NOMO-1 treated with dmso at 0.1 percent for 144 hours (cell line): ENCODE data around the gene MEGF9.
"Not testable (repeated sequence)": the region's sequence is repeated elsewhere in the genome, so short reads cannot be mapped to it uniquely, and the experiment has no call there.

Experiments used
- DNase-seq: peaks from one replicate; lab custom pipeline; 2025; ENCODE audit not compliant: unreplicated experiment; lab: John Stamatoyannopoulos, UW

MEGF9 gene

DNA sequence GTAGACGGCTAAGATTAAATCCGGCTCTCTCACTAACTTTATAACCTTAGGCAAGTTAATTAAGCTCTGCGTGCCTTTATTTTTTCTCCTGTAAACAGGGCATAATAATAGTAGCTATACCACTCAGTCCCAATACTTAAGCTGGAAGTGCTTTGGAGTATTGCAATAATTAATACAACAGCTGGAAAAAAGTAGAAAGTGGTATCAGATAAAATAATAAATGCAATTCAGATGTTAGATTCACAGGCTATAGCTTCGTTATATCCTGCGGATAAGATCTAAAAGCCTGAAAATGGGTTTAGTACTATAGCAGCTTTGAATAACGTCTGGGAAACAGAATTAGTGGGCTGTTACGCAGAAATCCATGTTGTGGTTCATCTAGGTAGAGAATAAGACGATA lies 51.8 kb downstream of the MEGF9 start:
- DNase-seq = no peak

DNA sequence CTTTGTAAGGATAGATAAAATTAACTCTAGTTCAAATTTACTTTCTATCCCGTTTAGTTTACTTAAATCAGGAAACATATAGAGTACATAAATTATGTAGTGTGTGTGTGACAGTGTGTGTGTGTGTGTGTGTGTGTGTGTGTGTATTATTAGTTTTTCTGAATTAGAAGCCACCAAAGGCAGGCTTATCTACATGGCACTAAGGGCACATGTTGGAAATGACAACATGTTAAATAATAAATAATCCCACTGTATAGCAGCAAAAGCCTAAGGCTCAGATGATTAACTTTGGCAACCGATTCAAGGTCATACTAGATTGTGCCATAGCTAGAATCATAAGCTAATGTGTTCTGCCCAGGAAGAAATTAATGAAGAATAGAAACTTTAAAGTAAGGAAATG lies 54.6 kb downstream of the MEGF9 start:
- DNase-seq = no peak

DNA sequence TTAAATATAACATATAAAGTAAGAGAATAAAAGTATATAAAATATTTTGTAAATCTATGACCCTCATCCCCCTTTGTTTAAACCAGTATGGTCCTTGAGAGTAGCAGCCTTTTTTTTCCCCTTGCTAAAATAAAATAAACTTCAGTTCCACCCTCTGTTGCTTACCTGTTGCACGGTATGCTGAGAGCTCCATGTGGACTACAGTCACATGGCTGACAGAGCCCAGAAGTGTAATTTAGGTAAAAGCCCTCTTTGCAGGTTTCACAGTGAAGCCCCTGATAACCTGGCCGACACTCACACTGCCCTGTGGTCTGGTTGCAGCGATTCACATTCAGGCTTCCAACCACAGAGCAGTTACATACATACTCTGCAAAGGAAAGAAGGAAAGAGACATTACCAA lies 55.1 kb downstream of the MEGF9 start:
- DNase-seq = no peak

DNA sequence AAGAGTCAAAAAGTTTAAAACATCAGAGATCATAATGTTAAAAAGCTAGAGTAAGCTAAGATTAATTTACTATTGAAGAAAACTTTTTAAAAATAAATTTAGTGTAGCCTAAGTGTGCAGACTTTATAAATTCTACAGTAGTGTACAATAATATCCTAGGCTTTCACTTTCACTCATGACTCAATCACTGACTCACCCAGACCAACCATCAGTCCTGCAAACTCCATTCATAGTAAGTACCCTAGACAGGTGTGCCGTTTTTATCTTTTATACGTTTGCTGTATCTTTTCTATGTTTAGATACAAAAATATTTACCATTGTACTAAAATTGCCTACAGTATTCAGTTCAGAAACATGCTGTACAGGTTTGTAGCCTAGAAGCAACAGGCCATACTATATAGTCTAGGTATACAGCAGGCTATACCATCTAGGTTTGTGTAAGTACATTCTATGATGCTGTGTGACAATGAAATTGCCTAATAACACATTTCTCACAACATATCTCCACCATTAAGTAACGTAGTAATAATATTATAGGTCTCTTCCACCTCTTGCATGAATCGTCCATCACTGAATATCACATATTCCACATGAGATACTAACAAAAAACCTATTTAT lies 59.2 kb downstream of the MEGF9 start:
- no peak for DNase-seq

DNA sequence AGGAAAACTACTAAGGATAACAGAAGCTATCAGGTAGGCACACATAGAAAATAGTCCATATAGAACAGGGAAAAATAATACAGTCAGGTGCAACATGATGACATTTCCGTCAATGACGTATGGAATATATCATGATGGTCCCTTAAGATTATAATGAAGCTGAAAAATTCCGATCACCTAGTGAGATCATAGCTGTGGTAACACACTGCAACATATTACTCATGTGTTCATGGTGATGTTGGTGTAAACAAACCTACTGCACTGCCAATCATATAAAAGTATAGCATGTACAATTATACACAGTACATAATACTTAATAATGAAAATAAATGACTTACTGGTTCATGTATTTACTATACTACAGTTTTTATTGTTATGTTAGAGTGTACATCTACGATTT lies 60.0 kb downstream of the MEGF9 start:
- no peak for DNase-seq

DNA sequence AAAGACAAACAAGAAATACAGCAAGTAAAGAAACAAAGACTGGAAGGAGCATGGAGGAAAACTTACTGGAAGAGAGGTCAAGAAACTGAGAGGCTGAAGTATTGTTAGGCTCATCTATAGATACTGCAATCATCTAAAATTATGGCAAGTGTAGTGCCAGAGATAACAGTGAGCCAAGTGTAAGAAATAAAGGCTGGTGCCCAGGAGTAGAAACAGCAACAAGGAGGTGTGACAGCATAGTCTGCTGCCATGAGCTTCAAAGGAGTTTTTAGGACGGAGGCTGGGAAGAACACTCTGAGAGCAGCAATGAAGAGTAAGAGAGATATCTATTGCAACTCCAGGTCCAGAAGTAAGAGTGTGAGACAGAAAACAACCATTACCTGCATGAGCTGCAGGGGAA lies 60.5 kb downstream of the MEGF9 start:
- no peak for DNase-seq

DNA sequence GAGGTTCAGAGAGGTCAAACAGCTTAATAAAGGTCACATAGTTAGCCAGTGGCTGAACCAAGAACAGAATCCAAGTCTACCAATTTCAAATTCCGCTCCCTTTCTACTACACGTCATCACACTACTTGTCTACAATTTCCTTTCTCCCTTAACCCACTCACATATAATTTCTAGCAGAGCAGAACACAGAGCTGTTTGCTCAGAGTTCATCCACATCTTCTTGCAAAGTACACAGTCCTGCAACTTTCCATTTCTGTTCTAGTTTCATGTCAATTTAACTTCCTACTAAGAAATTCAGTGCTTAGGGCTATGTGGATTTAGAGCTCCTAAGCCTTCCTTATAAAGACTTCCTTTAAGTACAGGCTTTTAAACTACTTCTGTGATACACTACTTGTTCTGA lies 61.3 kb downstream of the MEGF9 start:
- DNase-seq = no peak

DNA sequence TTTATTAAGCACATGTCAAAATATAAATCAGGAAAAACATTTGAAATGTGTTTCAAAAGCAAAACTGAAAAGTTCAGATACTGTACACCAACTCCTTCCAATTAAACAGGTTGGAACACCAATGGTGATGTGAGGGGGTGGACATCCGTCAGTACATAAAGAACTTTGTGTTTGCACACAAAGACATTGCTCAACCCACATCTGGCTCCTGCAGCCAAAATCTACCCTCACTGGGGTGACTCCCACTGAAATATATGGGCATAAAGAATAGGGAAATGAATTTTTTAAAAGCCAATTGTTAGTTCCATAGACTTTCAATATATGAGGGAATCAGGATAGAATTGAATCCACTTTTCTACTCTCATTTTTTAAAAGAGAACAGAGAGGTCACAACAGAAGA lies 63.9 kb downstream of the MEGF9 start:
- no peak for DNase-seq

DNA sequence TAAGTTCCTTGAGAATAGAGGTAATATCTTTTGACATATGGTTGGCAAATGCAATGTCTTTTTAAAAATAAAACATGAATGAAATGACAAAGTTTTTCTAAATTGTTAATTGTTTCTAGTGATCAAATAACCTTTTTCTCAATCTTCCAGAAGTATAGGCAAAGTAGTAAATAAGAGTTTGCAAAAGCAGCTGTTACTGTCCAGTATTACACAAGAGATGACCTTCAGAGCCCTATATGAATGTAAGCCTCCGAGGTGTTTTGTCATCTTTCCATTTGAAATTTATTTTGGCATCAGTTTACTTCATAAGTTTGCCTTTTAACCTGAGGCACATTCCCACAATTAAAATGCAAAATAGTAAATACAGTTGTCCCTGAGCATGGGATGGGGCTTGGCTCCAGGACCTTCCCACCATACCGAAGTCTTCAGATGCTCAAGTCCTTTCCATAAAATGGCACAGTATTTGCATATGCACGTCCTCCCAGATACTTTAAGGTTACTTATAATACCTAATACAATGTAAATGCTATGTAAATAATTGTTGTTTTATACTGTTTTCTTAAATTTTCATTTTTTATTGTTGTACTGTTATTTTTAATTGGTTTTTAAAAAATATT lies 65.6 kb downstream of the MEGF9 start:
- no peak for DNase-seq

DNA sequence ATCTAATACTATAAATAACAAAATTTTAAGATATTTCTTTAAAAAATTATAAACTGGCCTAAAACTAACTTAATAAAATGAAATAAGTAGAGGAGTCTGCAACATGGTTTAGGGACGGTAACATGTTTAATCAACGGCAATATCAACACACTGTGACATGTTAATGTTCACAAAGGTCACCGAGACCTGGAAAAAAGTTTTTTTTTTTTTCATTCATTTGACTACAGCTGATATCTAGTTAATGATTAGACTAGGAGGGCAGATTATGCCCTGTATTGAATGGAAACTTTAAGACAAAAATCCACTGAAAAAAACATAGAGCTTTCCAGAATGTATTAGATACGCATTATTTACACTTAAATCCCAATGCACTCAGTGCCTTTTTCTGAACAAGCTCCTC lies 67.3 kb downstream of the MEGF9 start:
- DNase-seq = no peak

DNA sequence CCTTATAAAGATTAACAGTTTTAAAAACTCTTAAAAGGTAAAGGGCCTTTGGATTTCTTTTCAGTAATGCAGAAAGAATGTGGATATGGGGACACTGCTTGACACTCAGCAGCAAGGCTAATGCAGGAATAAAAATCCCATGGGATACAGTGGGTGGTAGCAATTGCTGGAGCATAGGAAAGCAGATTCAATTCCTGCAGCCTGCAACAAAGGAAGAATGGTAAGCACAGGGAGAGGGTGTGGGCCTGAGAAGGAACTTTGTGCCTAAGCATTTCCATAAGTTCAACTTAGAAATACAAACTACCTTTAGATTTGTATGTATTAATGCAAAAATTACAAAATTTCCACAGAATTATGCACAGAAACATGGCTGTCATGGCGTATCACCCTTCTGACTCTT lies 68.5 kb downstream of the MEGF9 start:
- DNase-seq = no peak

DNA sequence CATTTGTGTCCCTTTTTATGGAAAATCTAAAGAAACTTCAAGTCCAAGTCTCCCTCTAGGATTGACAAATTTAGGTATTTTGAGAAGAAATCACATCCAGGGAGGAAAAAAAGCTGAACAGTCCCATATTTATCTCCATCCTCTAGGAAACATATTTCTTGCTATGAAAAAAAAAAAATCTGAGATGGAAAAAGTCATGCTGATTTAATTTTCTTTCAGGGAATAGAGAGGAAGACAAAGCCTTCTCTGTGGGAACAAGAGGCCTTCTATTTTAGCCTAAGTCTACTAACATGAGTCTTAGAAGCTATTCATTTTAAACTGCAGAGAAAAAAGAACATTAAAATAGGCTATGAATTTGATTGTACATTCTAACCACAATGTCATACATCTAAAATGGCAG lies 71.2 kb downstream of the MEGF9 start:
- DNase-seq = no peak

DNA sequence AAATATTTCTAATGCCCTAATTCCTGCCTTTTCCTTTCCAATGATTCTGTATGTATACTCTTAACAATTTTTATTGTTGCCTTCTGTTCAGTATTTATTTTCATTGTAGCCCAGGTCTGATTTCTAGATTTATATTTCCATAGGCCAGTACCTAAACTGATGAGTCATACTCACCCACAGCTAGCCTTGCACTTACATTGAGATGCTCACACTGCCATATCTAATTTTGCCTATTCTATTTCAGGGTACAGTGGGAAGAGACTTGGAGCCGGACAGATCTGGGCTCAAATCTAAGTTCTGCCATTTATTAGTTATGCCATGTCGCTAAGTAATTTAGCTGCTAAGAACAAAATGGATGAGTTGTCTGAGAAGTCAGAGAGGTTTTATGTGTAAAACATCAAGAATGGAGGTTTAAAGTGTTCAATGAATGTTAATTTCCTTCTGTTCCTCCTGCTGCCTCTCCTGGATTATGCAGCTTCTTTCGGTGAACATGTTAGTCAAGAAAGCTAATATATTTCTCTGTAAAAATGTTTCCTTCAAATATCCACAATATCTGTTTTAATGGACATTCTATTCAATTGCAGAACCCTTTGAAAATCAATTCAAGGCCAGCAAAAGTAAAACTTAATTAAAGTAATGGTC lies 72.0 kb downstream of the MEGF9 start:
- no peak for DNase-seq

DNA sequence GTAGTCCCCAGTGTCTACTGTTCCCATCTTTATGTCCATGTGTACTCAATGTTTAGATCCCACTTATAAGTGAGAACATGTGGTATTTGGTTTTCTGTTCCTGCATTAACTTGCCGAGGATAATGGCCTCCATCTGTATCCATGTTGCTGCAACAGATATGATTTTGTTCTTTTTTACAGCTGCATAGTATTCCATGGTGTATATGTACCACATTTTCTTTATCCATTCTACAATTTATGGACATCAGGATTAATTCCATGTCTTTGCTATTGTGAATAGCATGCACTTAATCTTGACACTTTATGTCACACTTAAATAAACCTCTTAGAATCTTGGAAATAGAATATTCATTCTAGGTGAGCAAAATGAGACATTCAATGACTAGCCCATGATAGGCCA lies 73.4 kb downstream of the MEGF9 start:
- not testable (repeated sequence) for DNase-seq

DNA sequence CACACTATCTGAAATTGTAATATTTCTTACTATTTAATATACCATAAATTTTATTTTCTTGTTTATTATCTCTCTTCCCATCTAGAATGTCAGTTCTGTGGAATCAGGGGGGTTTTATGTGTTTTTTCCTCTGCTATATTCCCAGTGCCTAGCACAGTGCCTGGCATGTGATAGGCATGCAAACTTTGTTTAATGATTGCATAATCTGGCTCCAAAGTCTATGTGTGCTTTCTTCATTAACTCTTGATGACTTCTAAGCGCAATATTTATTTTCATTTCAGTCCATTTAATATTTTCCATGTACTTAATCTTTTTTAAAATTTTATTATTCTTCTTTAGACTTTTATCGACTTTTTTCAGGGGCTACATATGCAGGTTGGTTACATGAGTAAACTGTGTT lies 73.9 kb downstream of the MEGF9 start:
- DNase-seq = no peak

DNA sequence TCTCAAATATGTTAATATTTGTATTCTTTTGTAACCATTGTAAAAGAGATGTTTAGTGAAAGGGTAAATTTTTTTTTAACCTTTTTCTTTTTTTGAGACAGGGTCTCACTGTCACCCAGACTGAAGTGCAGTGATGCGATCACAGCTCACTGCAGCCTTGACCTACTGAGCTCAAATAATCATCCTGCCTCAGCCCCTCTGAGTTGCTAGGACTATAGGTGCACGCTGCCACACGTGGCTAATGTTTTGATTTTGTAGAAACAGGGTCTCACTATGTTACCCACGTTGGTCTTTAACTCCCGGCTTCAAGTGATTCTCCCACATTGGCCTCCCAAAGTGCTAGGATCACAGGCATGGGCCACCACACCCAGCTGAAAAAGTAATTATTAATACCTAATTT lies 76.4 kb downstream of the MEGF9 start:
- DNase-seq = no peak

DNA sequence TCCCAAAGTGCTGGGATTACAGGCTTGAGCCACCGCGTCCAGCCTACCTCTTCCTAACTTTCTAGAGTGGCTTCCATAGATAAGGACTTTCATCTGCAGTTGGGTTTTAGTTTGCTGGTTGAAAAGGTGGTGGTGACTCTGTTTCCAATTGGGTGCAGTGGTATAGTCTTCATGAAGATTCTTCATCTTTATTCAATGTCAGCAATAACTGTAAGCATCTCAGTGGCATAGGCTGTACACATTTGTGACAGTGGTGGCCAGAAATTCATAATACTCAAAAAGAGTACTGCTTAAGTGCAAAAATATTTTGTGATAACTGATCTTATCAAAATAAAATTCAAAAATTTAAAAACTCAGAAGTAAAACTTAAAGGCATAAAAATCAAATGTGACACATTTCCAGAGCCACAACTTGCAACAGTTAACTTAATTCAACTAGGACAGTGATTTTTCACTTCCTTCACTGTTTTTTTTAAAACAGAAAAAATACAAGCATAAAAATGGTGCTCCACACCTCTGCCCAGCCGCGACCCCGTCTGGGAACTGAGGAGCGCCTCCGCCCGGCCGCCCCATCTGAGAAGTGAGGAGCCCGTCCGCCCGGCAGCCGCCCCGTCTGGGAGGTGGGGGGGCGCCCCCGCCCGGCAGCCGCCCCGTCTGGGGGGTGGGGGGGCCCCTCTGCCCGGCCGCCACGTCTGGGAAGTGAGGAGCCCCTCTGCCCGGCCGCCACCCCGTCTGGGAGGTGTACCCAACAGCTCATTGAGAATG lies 77.9 kb downstream of the MEGF9 start:
- no peak for DNase-seq

DNA sequence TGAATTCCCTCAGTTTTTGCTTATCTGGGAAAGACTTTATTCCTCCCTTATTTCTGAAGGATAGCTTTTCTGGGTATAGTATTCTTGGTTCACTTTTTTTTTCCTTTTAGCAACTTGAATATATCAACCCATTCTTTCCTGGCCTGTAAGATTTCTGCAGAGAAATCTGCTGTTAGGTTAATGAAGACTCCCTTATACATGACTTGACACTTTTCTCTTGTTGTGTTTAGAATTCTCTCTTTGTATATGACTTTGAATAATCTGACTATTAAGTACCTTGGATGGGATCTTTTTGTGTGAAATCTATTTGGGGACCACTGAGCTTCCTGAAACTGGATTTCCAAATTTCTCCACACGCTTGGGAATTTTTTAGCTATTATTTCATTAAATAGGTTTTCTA lies 79.3 kb downstream of the MEGF9 start:
- DNase-seq = no peak

DNA sequence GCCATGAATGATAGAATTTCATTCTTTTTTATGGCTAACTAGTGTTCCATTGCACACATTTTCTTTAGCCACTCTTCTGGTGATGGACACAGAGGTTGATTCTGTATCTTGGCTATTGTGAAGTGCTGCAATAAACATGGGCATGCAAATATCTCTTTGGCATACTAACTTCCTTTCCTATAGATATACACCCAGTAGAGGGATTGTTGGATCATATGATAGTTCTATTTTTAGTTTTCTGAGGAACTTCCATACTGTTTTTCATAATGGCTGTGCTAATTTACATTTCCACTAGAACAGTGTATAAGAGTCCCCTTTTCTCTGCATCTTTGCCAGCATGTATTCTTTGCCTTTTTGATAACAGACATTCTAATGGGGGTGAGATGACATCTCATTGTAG lies 83.9 kb downstream of the MEGF9 start:
- no peak for DNase-seq

DNA sequence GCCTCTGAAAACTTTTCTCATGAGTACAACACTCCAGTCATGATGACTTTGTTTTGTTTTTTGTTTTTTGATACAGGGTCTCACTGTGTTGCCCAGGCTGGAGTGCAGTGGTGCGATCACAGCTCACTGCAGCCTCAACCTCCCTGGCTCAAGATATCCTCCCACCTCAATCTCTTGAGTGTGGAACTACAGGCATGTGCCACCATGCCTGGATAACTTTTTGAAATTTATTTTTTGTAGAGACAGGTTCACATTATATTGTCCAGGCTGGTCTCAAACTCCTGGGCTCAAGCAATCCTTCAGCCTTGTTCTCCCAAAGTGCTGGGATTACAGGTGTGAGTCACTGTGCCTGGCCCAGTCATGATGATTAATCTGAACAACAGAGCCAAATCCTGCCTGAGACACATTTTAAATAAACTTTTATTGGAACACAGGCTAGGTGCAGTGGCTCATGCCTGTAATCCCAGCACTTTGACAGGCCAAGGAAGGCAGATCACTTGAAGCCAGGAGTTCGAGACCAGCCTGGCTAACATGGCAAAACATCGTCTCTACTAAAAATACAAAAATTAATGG lies 85.3 kb downstream of the MEGF9 start:
- not testable (repeated sequence) for DNase-seq

DNA sequence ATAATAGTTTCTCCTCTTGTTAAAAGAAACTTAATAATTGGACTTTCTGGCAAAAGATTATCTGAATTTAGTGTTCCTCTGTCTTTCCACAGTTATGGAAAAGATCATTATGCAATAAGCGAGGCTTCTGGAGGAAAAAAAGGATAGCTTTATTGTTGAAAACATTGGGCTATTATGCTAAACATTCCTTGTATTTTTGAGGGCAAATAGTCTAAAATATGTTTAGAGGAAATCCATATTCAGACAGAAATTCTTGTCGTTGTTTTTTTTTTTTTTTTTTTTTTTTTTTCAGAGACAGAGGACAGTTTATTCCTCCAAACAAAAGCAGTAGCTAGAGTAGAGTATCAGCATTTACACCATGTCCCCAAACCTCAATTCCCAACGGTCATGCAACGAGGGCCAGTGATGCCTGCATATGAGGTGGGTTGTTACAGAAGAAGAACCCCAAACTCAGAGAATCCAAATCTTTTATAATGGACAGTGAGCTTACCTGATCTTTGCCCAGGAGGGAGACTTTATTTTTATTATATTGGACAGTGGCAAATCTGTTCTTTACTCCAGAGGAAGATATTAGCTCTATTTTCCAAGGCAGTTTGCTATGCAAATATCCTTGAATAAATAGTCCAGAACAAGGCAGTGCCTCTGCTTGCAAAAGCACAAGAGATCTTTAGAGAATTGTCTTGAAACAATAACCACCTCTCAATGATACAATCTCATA lies 85.9 kb downstream of the MEGF9 start:
- no peak for DNase-seq
